ENCODE measurements around the gene SYNDIG1. TPM values are rescaled to one million over a fixed set of nuclear protein-coding genes. Genes with fewer than 3 reads are reported as not detected.

Gene SYNDIG1
- total RNA-seq, 1 experiment from 2014 or later, result not detected

GRCh38 chr20:24634855-24635254 lies 165.4 kb downstream of the SYNDIG1 start:
- no peak for TF ChIP-seq CTCF (IDR thresholded peaks at IDR 0.05; ENCODE audit: insufficient read depth in 1 of 2, low read depth in 1 of 2, low read length in 1 of 2, severe bottlenecking in 1 of 2, unreplicated experiment in 1 of 2)
- ChIA-PET CTCF (no interaction called here), POLR2A (no interaction called here)
- Histone ChIP-seq H3K4me3 (ENCODE audit: low read depth, low read length) (no peak overlapping the region), H3K27me3 (replicated peaks; ENCODE audit: control insufficient read depth, insufficient read depth, low read length) (no peaks in the 10 kb centered on the region; the same call in 1 of the 2 replicates), H3K9me3 (no peaks in the 10 kb centered on the region), H3K36me3 (ENCODE audit: control insufficient read depth, insufficient read depth, low read length) (no peaks in the 10 kb centered on the region), H3K4me1 (no peaks in the 10 kb centered on the region)
- no peak overlapping the region for H3K27ac Mint-ChIP-seq (ENCODE audit: unreplicated experiment)
- H3K36me3 Mint-ChIP-seq (ENCODE audit: insufficient read depth, unreplicated experiment), result no peaks in the 10 kb centered on the region
- intact Hi-C loops (cut with micrococcal nuclease; ENCODE audit: unreplicated experiment), result no loop called here
- peaks cover 3% of the 10 kb centered on the region for H3K27me3 Mint-ChIP-seq (ENCODE audit: insufficient read depth, unreplicated experiment)
- no peaks in the 10 kb centered on the region for H3K4me1 Mint-ChIP-seq (ENCODE audit: low read depth, unreplicated experiment)
- H3K4me3 Mint-ChIP-seq (ENCODE audit: unreplicated experiment), result no peak overlapping the region
- no peak for DNase-seq
- BruUV-seq (replicated peaks), result no TSS peak
- no peaks in the 10 kb centered on the region for H3K9me3 Mint-ChIP-seq (ENCODE audit: unreplicated experiment)

- no peak for TF ChIP-seq CTCF (IDR thresholded peaks at IDR 0.05; ENCODE audit: insufficient read depth in 1 of 2, low read depth in 1 of 2, low read length in 1 of 2, severe bottlenecking in 1 of 2, unreplicated experiment in 1 of 2)
- peaks cover 10% of the 10 kb centered on the region for H3K27me3 Mint-ChIP-seq (ENCODE audit: insufficient read depth, unreplicated experiment)
- Histone ChIP-seq H3K9me3 (no peaks in the 10 kb centered on the region), H3K4me3 (ENCODE audit: low read depth, low read length) (no peak overlapping the region), H3K4me1 (no peaks in the 10 kb centered on the region), H3K27me3 (replicated peaks; ENCODE audit: control insufficient read depth, insufficient read depth, low read length) (no peaks in the 10 kb centered on the region; the same call in 1 of the 2 replicates), H3K36me3 (ENCODE audit: control insufficient read depth, insufficient read depth, low read length) (no peaks in the 10 kb centered on the region)
- POLR2A ChIA-PET, result no interaction called here
- DNase-seq, result no peak
- no peak overlapping the region for H3K4me3 Mint-ChIP-seq (ENCODE audit: unreplicated experiment)
- CTCF ChIA-PET, result no interaction called here
- no peak overlapping the region for H3K27ac Mint-ChIP-seq (ENCODE audit: unreplicated experiment)
- BruUV-seq (replicated peaks), result no TSS peak
- H3K4me1 Mint-ChIP-seq (ENCODE audit: low read depth, unreplicated experiment), result no peaks in the 10 kb centered on the region
- intact Hi-C loops (cut with micrococcal nuclease; ENCODE audit: unreplicated experiment), result no loop called here
- no peaks in the 10 kb centered on the region for H3K9me3 Mint-ChIP-seq (ENCODE audit: unreplicated experiment)
- no peaks in the 10 kb centered on the region for H3K36me3 Mint-ChIP-seq (ENCODE audit: insufficient read depth, unreplicated experiment)
Measured at GRCh38 chr20:24636626-24637025, 167.2 kb downstream of the SYNDIG1 start.

GRCh38 chr20:24637087-24637486 lies 167.7 kb downstream of the SYNDIG1 start:
- peaks cover 10% of the 10 kb centered on the region for H3K27me3 Mint-ChIP-seq (ENCODE audit: insufficient read depth, unreplicated experiment)
- H3K9me3 ChIP-seq, result no peaks in the 10 kb centered on the region
- no peaks in the 10 kb centered on the region for H3K36me3 ChIP-seq (ENCODE audit: control insufficient read depth, insufficient read depth, low read length)
- no peak for DNase-seq
- H3K9me3 Mint-ChIP-seq (ENCODE audit: unreplicated experiment), result no peaks in the 10 kb centered on the region
- no TSS peak for BruUV-seq (replicated peaks)
- no peak overlapping the region for H3K4me3 ChIP-seq (ENCODE audit: low read depth, low read length)
- no peaks in the 10 kb centered on the region; the same call in 1 of the 2 replicates for H3K27me3 ChIP-seq (replicated peaks; ENCODE audit: control insufficient read depth, insufficient read depth, low read length)
- H3K4me1 ChIP-seq, result no peaks in the 10 kb centered on the region
- H3K27ac Mint-ChIP-seq (ENCODE audit: unreplicated experiment), result no peak overlapping the region
- H3K4me3 Mint-ChIP-seq (ENCODE audit: unreplicated experiment), result no peak overlapping the region
- POLR2A ChIA-PET, result no interaction called here
- no peak for TF ChIP-seq CTCF (IDR thresholded peaks at IDR 0.05; ENCODE audit: insufficient read depth in 1 of 2, low read depth in 1 of 2, low read length in 1 of 2, severe bottlenecking in 1 of 2, unreplicated experiment in 1 of 2)
- no peaks in the 10 kb centered on the region for H3K36me3 Mint-ChIP-seq (ENCODE audit: insufficient read depth, unreplicated experiment)
- intact Hi-C loops (cut with micrococcal nuclease; ENCODE audit: unreplicated experiment), result no loop called here
- CTCF ChIA-PET, result no interaction called here
- no peaks in the 10 kb centered on the region for H3K4me1 Mint-ChIP-seq (ENCODE audit: low read depth, unreplicated experiment)
